GM06990 (cell line): ENCODE data around the gene THAP5.
A peak's percentile ranks its signal among the peaks of the same experiment; 100 is the strongest.

Source experiments
- DNase-seq: peaks from one replicate; pipeline ENCODE4 v3.0.0-alpha.2; 2011; ENCODE audit not compliant: insufficient read length; ENCODE audit errors: extremely low read depth
- H3K27me3 ChIP-seq: replicated peaks from 2 replicates; pipeline ENCODE4 v1.6.0; 2011; ENCODE audit warnings: low read length; ENCODE audit not compliant: control insufficient read depth, insufficient read depth
- H3K36me3 ChIP-seq: 2 replicates; pipeline ENCODE4 v1.5.1; 2011; ENCODE audit warnings: low read length; ENCODE audit not compliant: control insufficient read depth, insufficient read depth
- H3K4me3 ChIP-seq: replicated peaks from 2 replicates; pipeline ENCODE4 v1.5.1; 2011; ENCODE audit warnings: low read depth, mild to moderate bottlenecking, control low read depth, low read length
- TF ChIP-seq, protein P1 (sequence below): IDR thresholded peaks from 2 replicates; pipeline ENCODE4 v1.5.1; 2011; ENCODE audit warnings: low read length, control low read depth, mild to moderate bottlenecking, inconsistent platforms; ENCODE audit not compliant: insufficient read depth, poor library complexity, severe bottlenecking

The THAP5 gene

DNA sequence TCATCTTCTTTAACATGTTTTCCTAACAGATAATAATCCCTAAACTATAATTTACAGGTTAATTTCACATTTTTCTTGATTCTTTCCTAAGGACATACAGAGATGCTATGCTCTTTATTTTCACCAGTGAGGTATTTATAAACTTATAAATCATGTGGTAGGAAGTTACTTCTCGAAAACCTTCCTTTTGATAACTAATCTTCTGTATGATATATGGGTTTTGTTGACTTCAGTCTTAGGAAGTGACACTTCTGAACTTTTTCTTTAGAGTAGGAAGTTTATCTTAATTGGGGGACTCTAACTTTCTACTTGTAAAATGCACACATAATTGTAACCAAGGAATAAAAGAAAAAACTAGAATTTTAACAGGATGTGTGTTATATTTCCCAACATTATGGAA, 33.8 kb downstream of the THAP5 start:
- DNase-seq, result no peak
- Histone ChIP-seq H3K27me3 (no peaks in the 10 kb centered on the region), H3K36me3 (no peaks in the 10 kb centered on the region), H3K4me3 (no peak overlapping the region)
- TF ChIP-seq, protein P1, sequence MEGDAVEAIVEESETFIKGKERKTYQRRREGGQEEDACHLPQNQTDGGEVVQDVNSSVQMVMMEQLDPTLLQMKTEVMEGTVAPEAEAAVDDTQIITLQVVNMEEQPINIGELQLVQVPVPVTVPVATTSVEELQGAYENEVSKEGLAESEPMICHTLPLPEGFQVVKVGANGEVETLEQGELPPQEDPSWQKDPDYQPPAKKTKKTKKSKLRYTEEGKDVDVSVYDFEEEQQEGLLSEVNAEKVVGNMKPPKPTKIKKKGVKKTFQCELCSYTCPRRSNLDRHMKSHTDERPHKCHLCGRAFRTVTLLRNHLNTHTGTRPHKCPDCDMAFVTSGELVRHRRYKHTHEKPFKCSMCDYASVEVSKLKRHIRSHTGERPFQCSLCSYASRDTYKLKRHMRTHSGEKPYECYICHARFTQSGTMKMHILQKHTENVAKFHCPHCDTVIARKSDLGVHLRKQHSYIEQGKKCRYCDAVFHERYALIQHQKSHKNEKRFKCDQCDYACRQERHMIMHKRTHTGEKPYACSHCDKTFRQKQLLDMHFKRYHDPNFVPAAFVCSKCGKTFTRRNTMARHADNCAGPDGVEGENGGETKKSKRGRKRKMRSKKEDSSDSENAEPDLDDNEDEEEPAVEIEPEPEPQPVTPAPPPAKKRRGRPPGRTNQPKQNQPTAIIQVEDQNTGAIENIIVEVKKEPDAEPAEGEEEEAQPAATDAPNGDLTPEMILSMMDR, result no peak

DNA sequence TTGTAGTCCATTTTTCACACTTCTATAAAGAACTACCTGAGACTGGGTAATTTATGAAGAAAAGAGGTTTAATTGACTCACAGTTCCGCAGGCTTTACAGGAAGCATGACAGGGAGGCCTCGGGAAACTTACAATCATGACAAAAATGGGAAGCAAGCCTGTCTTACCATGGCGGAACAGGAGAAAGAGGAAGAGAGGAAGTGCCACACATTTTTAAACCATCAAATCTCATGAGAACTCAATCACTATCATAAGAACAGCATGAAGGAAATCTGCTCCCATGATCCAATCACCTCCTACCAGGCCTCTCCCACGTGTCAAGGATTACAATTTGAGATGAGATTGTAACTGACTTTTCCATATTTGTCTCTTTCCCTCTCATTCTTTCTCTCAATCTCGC, 34.2 kb downstream of the THAP5 start:
- no peak overlapping the region for H3K4me3 ChIP-seq
- TF ChIP-seq, protein P1, result no peak
- no peak for DNase-seq
- H3K36me3 ChIP-seq, result no peaks in the 10 kb centered on the region
- H3K27me3 ChIP-seq, result no peaks in the 10 kb centered on the region

DNA sequence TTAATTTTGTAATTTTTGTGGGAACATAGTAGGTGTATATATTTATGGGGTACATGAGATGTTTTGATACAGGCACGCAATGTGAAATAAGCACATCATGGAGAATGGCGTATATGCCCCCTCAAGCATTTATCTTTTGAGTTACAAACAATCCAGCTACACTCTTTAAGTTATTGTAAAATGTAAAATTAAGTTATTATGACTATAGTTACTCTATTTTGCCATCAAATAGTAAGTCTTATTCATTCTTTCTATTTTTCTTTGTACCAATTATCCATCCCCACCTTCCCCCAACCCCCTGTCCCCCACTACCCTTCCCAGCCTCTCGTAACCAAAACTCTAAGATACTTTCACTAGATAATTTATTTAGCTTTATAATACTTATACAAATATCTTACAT, 35.8 kb downstream of the THAP5 start:
- TF ChIP-seq, protein P1, result no peak
- DNase-seq, result no peak
- no peaks in the 10 kb centered on the region for H3K27me3 ChIP-seq
- H3K4me3 ChIP-seq, result no peak overlapping the region
- H3K36me3 ChIP-seq, result no peaks in the 10 kb centered on the region

DNA sequence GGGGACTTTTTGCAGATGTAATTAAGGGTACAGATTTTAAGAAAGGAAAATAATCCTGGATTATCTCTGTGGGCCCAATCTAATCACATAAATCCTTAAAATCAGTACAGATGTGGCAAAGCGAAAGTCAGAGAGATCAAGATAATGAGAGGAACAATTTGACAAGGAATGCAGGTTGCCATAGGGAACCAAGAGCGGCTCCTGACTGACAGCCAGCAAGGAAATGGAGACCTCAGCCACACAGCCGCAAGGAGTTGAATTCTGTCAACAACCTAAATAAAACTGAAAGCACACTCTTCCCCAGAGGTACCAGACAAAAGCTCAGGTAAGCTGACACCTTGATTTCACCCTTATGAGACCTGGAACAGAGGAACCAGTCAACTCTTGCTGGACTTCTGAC, 40.2 kb downstream of the THAP5 start:
- H3K27me3 ChIP-seq, result no peaks in the 10 kb centered on the region
- TF ChIP-seq, protein P1, result no peak
- H3K4me3 ChIP-seq, result no peak overlapping the region
- H3K36me3 ChIP-seq, result no peaks in the 10 kb centered on the region
- DNase-seq, result no peak

DNA sequence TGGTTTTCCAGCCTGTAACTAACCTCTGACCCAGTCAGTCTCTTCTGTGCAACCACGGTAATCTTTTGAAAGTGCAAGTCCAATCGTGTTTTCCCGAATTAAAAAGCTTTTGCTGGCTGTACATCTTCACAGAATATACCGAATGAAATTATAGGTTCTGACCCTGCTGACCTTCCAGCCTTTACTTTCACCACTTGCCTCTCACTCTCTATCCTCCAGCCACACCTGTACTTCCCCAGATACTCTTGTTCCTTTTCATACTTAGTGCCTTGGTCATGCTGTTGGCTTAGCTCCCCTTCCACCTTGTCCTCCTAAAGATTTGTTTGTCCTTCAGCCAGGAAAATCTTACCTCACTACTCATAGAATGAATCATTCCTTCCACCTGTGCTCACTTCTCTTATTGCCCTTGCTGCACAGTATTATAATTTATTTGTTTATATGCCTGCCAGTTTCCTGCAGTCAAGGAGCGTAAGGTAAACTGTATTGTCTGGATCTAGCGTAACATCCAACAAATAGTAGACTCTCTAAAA, 41.3 kb downstream of the THAP5 start:
- H3K4me3 ChIP-seq, result no peak overlapping the region
- no peaks in the 10 kb centered on the region for H3K36me3 ChIP-seq
- H3K27me3 ChIP-seq, result no peaks in the 10 kb centered on the region
- TF ChIP-seq, protein P1, result no peak
- no peak for DNase-seq

DNA sequence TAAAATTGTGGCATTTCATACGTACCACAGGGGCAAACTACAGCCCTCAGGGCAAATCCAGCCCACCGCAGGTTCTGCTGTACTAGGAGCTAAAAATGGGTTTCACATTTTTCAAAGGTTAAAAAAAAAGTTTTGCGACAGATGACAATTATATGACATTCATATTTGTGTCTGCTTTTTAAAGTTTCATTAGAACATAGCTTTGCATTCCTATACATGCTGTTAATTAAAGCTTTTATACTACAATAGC, 42.8 kb downstream of the THAP5 start:
- Histone ChIP-seq H3K27me3 (no peaks in the 10 kb centered on the region), H3K36me3 (no peaks in the 10 kb centered on the region), H3K4me3 (peak overlapping the region; percentile 78)
- no peak for DNase-seq
- TF ChIP-seq, protein P1, result no peak
